GM19099 (cell line): ENCODE data around the gene CCDC63.

Experiments
- POLR2A ChIP-seq: IDR thresholded peaks from 3 replicates; pipeline ENCODE4 v1.6.1; 2011; ENCODE audit warnings: low read depth; ENCODE audit not compliant: insufficient read length; ENCODE audit errors: extremely low read depth

The CCDC63 gene

GRCh38 chr12:110846615-110847566, at the start of gene CCDC63:
CCDC63 (plus strand) TSS chr12:110846987; CDS start chr12:110852955, 5,968 bp downstream.
- no peak for TF ChIP-seq POLR2A

DNA sequence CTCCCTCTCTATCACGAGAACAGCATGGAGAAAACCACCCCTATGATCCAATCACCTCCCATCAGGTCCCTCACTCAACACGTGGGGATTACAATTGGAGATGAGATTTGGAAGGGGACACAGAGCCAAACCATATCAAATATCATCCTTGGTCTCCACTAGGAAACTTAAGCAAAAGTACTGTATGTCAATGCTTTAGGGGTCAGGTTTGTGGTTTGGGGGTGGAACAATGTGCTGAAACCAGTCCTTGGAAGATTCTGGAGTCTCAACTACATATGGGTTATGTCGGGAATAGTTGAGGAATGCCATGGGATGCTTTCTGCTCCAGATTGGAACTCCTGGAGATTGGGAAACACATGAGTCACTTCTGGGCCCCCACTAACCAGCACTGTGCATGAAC, 48.3 kb upstream of the CCDC63 start:
- no peak for TF ChIP-seq POLR2A

- no peak for TF ChIP-seq POLR2A
Measured at GRCh38 chr12:110802489-110802888, 44.3 kb upstream of the CCDC63 start.

GRCh38 chr12:110804406-110804805, 42.4 kb upstream of the CCDC63 start:
- TF ChIP-seq POLR2A, result no peak

DNA sequence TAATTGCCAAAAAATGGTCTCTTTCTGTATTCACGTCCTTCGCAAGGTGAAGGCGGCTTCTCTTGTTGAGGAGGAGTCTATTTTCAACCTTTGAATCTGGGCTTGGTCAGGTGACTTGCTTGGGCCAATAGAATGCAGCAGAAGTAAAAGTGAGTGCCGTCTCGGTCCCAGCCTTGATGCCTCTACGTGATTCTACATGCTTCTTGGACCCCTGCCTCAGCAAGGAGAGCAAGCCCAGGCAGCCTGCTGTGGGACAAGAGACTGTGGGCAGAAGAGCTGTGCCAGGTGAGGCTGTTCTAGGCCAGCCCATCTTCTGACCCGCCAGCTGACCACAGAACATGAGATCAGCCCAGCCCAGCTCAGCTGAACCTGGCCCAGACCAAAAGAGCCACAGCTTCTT, 39.1 kb upstream of the CCDC63 start:
- TF ChIP-seq POLR2A, result no peak

DNA sequence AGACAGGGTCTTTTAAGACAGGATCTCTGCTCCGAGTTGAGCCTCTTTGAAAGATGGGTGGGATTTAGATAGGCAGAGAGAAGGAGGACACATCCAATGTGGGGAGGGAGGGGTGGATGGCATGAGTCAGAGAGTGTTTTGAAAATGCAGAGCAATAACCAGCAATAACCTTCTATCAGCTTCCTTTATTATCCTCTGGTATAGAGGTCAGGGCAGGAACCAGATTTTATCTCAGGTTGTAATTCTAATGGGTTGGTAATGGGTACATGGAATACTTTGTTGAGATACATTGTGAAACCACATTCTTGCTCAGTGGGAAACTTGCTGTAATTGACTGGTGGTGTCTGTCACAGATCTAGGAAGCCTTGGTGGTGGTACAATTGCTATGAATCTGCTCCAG, 37.6 kb upstream of the CCDC63 start:
- no peak for TF ChIP-seq POLR2A

DNA sequence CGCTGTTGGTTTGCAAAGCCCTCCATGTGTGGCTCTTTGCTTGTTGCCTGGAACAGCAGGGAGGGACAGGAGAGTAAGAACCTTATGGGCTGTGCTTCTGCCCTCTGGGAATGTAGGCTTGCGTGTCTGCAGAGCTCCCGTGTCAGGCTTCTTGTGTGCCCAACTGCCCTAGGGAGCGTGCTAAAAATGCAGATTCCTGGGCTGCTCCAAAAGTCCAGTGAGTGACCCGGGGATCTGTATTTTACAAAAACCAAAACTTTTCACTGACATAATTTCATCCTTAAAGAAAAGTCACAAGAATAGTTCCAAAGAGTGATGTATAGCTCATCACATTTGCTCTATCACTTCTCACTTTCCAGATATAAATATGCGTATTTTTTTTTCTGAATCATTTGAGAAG, 34.8 kb upstream of the CCDC63 start:
- no peak for TF ChIP-seq POLR2A

- TF ChIP-seq POLR2A, result no peak
Measured at GRCh38 chr12:110813285-110813684, 33.5 kb upstream of the CCDC63 start.

- no peak for TF ChIP-seq POLR2A
Measured at GRCh38 chr12:110813756-110814155, 33.0 kb upstream of the CCDC63 start.

DNA sequence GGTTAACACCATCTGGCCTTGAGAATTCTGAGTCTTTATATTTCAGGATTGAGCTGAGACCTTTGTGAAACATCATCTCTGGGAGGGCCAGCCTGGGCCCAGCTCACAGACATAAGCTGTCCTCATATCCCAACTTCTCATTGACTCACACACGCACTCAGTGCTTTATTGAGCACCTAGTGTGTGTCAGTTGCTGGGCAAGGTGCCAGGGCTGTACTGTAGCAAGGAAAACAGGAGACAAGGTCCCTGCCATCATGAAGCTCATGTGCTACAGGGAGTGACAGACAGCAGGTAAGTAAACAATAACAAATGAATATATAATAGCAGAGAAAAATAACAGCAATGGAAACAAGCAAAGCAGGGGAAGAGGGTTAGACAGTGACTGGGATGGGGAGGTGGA, 30.5 kb upstream of the CCDC63 start:
- no peak for TF ChIP-seq POLR2A

GRCh38 chr12:110816779-110817178, 30.0 kb upstream of the CCDC63 start:
- no peak for TF ChIP-seq POLR2A

DNA sequence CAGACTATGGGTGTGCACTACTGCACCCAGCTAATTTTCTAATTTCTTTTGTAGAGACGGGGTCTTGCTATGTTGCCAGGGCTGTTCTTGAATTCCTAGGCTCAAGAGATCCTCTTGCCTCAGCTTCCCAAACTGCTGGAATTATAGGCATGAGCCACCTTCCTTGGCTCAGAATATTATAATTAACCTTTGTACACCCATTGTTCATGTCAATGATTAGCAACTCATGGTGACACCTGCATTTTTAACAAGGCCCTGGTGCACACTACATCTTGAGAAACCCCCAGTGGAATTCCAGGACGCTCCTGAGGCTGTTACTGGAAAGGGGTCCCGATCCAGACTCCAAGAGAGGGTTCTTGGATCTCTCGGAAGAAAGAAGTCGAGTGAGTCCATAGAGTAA, 28.3 kb upstream of the CCDC63 start:
- no peak for TF ChIP-seq POLR2A

DNA sequence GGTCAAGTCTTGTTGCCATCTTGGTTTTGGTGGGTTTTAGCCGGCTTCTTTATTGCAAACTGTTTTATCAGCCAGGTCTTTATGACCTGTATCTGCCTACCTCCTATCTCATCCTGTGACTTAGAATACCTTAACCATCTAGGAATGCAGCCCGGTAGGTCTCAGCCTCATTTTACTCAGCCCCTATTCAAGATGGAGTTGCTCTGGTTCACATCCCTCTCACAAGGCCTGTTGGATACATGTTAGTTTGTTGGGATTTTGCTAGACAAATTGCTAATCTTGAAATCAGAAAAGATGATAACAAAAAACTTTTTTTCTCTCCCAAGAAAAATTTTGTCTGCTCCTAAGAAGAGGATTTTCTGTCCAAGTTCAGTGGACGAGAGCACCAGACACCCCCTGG, 27.6 kb upstream of the CCDC63 start:
- no peak for TF ChIP-seq POLR2A

DNA sequence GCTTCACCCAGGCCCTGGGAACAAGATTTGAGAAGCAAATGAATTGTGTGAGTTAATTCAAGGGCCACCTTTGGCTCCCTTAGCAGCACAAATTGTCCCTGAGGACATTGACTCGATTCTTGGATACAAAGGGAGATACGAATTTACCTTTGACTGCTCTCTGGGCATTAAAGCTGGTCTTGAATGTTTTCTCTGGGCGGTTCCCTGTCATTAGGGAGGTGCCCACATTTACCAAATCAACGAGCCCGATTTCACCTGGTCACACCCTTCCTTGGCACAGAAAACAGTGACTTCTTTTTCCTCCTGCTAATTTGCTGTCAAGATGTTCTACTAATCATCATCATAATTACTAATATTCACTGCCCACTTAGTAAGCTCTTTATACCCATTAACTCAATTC, 27.1 kb upstream of the CCDC63 start:
- no peak for TF ChIP-seq POLR2A

GRCh38 chr12:110821917-110822316, 24.9 kb upstream of the CCDC63 start:
- TF ChIP-seq POLR2A, result no peak

DNA sequence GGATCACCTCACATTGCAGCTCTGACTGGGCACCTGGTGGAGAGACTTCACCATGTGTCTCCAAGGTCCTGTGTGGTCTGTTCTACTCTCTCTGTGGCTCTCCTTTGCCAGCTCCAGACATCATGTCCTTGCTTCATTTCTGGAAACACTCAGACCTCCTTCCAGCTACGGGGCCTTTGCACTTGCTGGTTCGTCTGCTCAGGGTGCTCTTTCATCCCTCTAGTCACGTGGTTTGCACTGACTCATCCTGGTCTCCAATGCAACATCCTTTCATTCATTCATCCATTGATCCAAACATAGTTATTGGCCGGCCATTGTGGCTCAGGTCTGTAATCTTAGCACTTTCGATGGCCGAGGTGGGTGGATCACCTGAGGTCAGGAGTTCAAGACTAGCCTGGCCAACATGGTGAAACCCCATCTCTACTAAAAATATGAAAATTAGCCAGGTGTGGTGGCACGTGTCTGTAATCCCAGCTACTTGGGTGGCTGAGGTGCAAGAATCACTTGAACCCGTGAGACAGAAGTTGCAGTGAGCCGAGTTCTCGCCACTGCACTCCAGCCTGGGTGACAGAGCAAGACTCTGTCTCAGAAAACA, 23.9 kb upstream of the CCDC63 start:
- no peak for TF ChIP-seq POLR2A
